GM15510 (cell line): ENCODE measurements around the gene SRP68.

Experiments
- POLR2A ChIP-seq: IDR thresholded peaks from 3 replicates; pipeline ENCODE4 v1.6.1; 2011; ENCODE audit warnings: borderline replicate concordance; ENCODE audit not compliant: insufficient read length; ENCODE audit errors: extremely low read depth

SRP68 gene

DNA sequence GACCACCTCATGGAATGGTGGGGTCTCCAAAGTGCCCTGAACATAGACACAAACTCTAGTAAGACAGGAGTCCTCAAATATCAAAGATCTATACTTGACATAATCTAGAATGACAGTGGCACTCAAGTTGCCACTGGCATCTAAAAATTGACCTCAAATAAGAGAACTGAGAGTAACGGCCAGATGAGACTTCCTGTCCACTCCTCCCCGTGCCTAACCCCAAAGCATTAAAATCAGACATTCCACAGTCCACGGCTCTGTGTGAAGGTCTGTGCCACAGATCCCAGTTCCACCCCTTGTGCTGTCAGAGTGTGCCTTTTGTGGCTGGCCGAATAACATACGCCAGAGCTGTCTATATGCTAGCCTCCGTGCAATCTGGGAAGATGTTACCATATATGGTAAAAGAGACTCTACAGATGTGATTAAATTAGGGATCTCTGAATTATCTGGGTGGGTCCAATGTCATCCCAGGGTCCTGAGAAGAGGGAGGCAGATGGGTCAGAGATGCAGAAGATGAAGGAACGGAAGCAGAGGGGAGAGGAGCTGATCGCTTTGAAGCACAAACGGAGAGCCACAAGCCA, 24.2 kb downstream of the SRP68 start:
- TF ChIP-seq POLR2A, result no peak

DNA sequence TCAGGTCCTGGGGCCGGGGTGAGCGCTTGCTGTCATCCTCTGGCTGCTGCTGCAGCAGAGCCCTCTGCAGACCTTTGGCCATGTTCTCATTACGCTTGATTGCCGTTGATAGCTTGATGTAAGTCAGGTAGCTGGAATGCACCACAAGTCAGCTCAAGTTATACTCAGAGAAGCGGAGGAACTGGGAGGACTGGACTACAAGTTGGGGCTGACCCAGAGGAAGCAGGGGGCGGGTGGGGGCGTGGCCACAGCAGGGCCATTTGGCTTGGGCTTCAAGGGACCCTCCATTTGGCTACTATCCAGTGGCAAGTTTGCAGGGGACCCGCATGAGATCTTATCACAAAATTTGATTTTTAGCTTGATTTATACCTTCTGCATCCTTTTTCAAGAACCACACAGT, 26.3 kb downstream of the SRP68 start:
- TF ChIP-seq POLR2A, result no peak

DNA sequence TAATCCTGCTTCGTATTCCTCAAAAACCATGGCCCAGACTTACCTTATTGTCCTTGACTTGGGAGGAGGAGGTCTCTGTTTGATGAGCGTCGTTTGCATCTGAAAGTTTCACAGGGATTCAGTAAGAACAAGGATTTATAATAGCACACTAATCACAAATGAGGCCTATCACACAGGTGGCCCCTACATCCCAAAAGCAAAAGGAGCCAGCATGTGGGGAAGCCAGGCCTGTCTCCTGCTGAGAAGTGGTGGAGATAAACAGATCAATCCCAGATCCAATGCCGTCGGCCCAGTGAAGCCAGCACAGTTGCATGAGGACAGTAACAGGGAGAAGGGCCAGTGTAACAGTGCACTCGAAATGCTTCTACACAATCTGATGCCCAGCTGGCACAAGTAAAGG, 31.9 kb downstream of the SRP68 start:
- TF ChIP-seq POLR2A, result no peak

DNA sequence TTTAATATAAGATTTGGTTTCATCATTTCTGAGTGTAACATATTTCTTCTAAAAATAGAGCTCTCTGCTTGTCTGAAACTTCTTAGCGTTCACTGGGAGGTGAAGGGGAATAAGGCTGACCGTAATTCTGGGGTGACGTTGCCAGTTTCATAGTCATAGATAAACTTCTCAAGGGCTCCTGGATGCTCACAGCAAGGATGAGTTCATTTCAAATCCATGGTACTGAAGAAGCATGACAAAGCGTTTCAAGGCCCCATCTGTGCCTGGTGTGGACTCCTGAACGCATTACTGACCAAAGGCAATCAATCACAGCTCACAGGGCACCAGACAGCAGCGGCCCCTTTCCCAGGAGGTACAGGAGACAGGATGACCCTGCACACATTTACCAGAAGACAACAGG, 33.2 kb downstream of the SRP68 start:
- TF ChIP-seq POLR2A, result no peak

DNA sequence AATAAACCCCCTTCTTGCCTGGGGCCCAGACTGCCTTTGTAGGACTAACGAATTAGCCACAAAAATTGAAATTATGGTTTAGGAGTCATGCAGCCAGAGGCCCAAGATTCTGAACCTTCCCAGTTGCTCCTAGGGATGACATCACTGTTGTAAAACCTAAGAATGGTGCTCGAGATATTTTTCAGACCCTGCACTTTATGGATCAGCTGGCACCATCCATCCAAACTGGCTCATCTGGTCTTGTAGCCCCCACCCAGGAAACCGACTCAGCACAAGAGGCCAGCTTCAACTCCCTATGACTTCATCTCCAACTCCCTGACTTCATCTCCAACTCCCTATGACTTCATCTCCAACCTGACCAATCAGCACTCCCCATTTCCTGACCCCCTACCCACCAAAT, 34.3 kb downstream of the SRP68 start:
- TF ChIP-seq POLR2A, result no peak

DNA sequence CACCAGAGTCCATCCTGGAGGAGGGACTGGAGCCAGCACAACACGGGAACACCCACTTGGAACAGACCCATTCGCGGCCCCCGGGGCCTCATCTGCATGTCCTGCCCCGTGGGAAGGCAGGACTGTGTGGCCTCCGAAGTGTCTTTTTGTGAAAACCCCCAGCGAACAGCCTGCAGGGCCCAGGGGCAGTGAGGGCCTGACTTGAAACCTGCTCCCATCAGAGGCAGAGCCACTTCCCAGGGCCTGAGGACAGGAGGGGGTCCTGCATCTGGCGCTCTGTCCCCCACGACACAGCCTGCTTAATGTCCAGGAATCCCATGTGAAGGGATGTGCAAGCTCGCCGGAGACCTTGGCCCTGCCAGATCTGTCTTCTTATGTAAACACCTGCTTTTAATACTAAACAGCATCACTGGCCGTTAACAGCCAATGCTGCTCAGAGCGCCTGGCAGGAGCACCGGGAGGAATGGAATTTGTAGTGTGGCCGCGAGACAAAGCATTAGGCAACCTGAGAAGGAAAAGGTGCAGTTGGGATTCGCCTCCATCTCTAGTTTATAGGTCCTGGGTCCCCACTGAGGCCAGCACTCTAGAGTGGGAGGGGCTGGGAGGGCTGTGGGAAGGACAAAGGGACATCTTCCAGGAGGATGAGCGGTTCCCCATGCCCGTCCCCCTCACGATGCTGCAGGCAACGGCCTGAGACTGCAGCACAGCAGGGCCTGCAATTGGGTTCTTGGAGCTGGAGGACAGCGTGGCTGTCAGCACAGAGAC, 35.6 kb downstream of the SRP68 start:
- no peak for TF ChIP-seq POLR2A

DNA sequence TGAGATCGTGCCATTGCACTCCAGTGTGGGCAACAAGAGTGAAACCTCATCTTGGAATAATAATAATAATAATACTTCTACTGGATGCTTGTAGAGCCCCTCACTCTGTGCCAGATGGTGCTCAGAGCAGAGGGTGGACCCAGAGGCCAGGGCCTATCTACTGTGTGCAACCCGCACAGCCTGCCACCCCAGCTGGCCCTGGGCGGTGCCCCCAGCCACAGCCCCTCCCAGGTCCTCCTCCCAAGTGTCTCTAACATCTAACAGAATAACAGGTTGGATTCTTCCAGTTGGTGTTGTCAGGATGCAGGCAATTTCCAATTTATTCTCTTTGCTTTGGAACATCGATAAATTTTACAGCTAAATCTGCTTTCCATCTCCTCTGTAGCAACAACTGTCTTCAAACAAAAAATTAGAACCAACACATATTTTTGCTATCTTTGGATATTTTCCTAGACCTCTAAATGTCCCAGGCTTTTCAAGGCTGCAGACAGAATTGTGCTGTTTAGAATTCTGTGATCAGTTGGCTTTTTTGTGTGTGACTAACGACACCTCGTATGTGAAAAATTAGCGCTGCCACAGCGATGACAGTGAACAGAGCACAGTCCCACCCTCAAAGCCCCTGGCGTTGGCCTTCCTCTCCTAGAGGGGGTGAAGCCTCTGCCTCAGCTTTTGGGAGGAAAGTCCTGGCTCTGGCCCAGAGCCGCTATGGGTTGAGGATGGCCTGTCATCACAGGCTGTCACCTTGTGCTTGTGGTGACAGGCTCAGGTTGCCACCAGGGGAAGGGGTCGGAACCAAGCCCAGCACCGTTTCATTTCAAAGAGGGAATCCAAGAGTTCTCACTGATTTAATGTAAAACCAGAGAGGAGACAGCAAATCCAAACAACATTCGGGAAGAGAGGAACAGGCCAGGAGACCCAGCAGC, 37.6 kb downstream of the SRP68 start:
- TF ChIP-seq POLR2A, result no peak

DNA sequence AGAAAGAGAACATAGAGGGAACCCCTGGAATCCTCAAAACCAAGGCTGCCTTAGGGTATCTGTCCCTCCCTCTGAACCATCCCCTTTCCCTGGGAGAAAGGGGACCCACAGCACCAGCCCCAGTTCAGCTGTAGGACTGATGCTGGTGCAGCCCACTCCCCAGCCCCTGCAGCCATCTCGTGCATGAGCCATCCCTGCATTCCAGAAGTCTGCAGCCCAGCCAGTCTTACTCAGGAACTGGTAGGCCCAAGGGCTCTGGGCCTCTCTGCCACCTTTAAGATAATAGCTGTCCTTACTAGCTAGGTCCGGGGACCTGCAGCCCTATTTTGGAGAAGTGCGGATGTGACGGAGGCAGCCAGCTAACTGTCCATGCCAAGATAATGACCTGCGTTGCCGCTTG, 39.2 kb downstream of the SRP68 start:
- TF ChIP-seq POLR2A, result no peak

DNA sequence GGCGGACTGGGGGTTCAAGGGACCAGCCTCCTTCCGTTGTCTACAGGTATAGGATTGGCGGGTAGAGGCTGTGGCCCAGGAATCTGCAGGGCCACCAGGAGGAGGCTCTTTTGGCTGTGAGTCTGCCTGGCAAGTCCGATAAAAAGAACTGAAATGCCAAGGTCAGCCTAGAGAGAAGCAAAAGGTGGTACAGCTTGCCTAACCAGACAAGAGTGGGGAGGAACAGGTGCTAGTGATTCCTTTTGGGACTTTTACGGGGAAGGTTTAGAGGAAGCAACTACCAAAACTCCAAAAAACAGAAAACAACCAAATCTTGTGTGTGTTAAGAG, 39.6 kb downstream of the SRP68 start:
- TF ChIP-seq POLR2A, result no peak

DNA sequence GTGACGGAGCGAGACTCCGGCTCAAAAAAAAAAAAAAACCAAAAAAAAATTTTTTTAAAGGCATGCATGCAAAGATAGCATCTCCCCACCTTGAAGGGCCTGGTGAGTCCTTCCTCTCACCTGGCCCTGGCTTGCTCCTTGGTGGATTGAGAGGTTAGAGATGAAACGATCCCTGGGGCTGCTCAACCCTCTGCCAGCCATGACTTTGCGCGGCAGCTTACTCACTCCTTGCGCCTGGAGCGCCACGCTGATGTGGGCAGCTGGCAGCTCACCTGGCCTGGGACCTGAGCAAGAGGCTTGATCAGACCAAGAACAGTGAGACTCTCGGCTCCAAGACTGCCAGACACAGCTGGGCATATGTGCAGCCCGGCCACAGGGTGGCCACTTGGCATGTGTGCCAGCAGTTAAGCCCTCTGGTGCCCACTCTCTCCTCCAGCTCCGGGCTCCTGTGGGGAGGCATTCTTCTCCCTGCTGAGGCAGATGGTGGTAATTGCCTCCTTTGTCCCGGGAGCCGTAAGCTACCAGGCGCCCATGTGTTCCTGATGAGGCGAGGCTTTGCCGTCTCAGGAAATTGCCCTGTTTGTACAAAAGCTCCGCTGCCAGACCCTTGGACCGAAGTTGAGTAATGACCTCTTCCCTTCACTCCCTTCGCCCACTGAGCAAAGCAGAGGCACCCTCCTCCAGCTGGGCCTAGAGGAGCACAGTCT, 40.1 kb downstream of the SRP68 start:
- no peak for TF ChIP-seq POLR2A

DNA sequence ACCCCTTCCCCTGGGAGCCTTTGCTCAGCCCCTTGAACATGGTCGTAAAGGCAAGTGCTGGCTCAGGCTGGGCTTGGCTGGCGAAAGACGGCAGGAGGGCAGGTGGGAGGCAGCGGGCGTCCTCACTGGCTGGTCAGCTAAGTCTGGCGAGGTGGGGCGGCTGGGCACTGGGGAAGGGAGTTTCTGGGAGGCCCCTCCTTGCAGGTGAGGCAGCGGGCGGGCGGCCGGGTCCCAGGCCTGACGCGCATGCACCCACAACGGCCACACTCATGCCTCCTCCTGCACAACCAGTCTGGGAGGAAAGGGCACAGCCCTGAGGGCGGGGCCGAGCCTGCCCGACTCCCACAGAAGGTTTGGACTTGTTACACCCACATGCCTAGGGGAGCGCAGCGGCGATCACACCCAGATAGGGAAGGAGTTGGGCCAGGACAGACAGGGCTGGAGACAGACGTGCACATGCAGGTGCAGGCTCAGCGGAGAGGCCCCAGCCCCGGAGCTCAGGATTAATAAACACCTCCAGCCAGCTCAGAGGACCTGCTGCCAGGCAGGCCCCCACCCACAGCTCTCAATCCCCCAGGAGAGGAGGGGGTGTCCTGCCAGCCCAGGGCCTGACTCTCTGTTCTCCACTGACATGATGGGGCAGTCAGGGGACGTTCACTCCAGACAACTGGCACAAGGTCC, 45.0 kb downstream of the SRP68 start, which contains the start of gene EVPL:
Gene EVPL (minus strand): TSS at position 148 of the 681 bp plus-strand sequence. CDS start 108 bp downstream, at position 40.
- TF ChIP-seq POLR2A, result no peak

DNA sequence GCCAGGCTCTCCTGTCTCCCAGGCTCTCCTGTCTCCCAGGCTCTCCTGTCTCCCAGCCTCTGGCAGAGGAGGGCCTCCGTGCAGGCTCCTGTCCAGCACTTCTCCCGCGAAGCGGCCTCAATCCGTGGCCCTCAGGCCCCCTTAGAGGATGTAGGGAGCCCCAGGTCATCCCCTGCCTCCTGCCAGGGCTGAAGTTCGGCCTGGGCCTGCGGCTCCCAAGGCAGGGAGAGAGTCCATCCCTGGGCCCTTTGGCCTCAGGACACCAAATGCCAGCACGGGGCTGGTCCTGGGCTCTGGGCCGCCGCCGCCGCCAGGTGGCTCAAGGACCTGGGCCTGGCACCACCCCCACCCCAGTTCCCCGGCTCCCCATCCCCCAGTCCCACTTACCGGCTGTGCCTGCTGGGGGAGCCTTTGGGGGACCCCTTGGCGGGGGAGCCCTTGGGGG, 45.6 kb downstream of the SRP68 start:
- no peak for TF ChIP-seq POLR2A

DNA sequence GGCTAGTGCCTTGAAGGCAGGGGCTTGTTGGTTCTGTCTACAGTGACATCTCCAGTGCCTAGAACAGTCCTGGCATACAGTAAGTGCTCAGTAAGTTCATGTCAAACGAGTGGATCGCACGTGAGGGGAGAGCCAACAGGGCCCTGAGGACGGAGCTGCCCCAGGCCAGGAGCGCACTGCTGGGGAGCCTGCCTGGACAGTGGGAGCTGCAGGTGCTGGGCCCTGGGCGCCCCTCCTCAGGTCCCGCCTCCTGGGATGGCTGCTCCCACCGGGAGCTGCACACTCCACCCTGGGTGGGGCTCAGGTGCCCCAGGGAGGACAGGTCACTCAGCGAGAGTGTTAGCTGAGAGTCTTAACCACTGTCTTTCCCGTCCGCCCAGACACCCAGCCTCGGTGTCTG, 47.0 kb downstream of the SRP68 start:
- no peak for TF ChIP-seq POLR2A

DNA sequence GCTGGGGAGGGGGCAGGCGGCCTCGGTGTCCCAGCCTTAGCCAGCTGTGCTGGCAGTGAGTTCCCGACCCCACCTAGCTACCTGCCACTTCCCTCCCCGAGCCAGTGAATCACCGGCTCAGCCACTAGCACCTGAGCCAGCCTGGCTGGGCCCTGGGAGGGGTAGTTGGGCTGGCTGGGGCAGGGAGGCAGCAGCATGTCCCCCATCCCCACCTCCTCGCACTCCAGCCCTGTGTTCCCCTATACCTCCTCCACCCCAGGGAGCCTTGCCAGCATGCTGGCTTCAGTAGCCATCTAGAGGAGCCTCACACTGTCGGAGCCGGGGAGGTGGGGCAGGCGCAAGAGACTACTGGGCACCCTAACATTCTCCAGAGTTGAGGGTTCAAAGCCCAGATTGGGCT, 48.0 kb downstream of the SRP68 start:
- no peak for TF ChIP-seq POLR2A
